Breast epithelium (tissue), 3 donors: ENCODE data around the gene NATD1.

ENCODE experiments used
- POLR2A ChIP-seq: fragments of 450-650 bp; IDR thresholded peaks from one replicate; pipeline ENCODE4 v1.6.1; 2016; ENCODE audit warnings: antibody characterized with exemption, mild to moderate bottlenecking, moderate library complexity
- POLR2AphosphoS5 ChIP-seq, 3 donors: sonication (generic); formaldehyde crosslinking; IDR thresholded peaks; one replicate each; pipeline ENCODE4 v1.6.1; 2017; ENCODE audit warnings: antibody characterized with exemption in 3 of 3
- TF ChIP-seq, protein P1 (sequence below), 3 donors: fragments of 450-650 bp; IDR thresholded peaks; one replicate each; pipeline ENCODE4 v1.5.1; 2016 to 2017; ENCODE audit warnings: antibody characterized with exemption in 3 of 3, mild to moderate bottlenecking in 3 of 3, moderate library complexity in 3 of 3

DNA sequence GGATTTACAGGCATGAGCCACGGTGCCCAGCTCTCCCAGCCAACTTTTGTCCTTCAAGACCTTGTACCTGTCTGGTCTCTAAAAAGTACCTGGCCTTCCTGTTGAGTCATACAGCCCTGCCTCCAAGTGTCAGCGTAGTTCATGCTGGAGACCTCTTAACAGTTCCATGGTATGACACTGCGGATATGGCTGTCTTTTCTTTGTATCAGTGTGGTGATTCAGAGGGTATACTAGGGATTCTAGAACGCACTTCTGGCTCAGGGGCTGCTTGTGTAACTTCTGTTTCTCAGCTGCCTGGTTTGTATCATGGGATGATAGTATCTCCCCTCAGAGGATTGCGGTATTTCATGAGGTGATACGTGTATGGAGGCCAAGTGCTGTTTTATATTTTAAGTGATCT lies 37.3 kb downstream of the NATD1 start:
- TF ChIP-seq POLR2AphosphoS5 (IDR thresholded peaks at IDR 0.05) (no peak), POLR2A (no peak)
- TF ChIP-seq, protein P1, sequence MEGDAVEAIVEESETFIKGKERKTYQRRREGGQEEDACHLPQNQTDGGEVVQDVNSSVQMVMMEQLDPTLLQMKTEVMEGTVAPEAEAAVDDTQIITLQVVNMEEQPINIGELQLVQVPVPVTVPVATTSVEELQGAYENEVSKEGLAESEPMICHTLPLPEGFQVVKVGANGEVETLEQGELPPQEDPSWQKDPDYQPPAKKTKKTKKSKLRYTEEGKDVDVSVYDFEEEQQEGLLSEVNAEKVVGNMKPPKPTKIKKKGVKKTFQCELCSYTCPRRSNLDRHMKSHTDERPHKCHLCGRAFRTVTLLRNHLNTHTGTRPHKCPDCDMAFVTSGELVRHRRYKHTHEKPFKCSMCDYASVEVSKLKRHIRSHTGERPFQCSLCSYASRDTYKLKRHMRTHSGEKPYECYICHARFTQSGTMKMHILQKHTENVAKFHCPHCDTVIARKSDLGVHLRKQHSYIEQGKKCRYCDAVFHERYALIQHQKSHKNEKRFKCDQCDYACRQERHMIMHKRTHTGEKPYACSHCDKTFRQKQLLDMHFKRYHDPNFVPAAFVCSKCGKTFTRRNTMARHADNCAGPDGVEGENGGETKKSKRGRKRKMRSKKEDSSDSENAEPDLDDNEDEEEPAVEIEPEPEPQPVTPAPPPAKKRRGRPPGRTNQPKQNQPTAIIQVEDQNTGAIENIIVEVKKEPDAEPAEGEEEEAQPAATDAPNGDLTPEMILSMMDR (IDR thresholded peaks at IDR 0.05), result no peak
